ENCODE data around the gene ADAM19.
A peak's percentile ranks its signal among the peaks of the same experiment; 100 is the strongest.

DNA sequence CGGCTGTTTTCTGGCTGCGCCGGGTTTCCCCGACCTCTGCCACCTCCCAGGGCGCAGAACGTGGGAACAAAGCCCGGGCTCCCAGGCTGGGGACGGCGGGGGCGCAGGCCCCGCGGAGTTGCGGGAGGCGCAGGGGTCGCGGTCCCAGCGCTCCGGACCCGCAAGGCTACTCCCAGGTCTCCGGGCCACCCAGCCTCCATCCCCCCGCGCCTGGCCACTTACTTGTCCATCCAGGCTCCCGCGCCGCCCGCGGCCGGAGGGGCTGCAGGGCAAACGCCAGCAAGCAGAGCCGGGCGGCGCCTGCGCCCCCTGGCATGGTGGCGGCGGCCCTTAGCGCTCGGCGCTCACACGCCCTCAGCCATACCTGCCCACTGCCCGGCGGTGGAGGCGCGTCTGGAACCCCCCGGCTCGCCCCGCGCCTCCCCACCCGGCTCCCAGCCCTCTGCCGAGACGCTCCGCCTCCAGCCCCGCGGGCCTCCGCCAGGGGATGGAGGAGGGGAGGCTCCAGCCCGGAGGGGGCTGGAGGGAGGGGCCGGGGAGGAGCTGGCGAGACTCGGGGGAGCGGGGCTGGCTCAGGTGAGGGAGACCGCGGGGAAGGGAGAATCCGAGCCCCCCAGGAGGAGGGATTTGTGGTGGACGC lies at the start of gene ADAM19:
- TF ChIP-seq CTCF (IDR thresholded peaks at IDR 0.05; ENCODE audit: poor library complexity, severe bottlenecking) (peak; percentile 34), TAF1 (IDR thresholded peaks at IDR 0.05; ENCODE audit: low read depth) (no peak), POLR2AphosphoS5 (IDR thresholded peaks at IDR 0.05) (peak; percentile 82), EZH2 (IDR thresholded peaks at IDR 0.05; ENCODE audit: borderline replicate concordance, insufficient read depth, low read length, poor library complexity, severe bottlenecking) (no peak), EP300 (conservative IDR thresholded peaks at IDR 0.05; ENCODE audit: poor library complexity, severe bottlenecking) (no peak), RAD21 (conservative IDR thresholded peaks at IDR 0.05) (no peak), MXI1 (conservative IDR thresholded peaks at IDR 0.05; ENCODE audit: poor library complexity, severe bottlenecking) (peak; percentile 62), SMC3 (conservative IDR thresholded peaks at IDR 0.05; ENCODE audit: poor library complexity) (no peak)
